ENCODE results near the gene LPP.

GRCh38 chr3:188529228-188529627 lies 375.3 kb downstream of the LPP start:
- TF ChIP-seq, protein P1, sequence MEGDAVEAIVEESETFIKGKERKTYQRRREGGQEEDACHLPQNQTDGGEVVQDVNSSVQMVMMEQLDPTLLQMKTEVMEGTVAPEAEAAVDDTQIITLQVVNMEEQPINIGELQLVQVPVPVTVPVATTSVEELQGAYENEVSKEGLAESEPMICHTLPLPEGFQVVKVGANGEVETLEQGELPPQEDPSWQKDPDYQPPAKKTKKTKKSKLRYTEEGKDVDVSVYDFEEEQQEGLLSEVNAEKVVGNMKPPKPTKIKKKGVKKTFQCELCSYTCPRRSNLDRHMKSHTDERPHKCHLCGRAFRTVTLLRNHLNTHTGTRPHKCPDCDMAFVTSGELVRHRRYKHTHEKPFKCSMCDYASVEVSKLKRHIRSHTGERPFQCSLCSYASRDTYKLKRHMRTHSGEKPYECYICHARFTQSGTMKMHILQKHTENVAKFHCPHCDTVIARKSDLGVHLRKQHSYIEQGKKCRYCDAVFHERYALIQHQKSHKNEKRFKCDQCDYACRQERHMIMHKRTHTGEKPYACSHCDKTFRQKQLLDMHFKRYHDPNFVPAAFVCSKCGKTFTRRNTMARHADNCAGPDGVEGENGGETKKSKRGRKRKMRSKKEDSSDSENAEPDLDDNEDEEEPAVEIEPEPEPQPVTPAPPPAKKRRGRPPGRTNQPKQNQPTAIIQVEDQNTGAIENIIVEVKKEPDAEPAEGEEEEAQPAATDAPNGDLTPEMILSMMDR (IDR thresholded peaks at IDR 0.05; ENCODE audit: borderline replicate concordance, extremely low read depth, low read length, poor library complexity, severe bottlenecking), result no peak
- TF ChIP-seq EZH2 (IDR thresholded peaks at IDR 0.05; ENCODE audit: borderline replicate concordance, low read depth, low read length, severe bottlenecking), result no peak

Data from DND-41 (cell line).